ENCODE measurements around the gene ZSCAN25.
"Not testable (repeated sequence)": the region's sequence is repeated elsewhere in the genome, so short reads cannot be mapped to it uniquely, and the experiment has no call there.

Gene ZSCAN25

DNA sequence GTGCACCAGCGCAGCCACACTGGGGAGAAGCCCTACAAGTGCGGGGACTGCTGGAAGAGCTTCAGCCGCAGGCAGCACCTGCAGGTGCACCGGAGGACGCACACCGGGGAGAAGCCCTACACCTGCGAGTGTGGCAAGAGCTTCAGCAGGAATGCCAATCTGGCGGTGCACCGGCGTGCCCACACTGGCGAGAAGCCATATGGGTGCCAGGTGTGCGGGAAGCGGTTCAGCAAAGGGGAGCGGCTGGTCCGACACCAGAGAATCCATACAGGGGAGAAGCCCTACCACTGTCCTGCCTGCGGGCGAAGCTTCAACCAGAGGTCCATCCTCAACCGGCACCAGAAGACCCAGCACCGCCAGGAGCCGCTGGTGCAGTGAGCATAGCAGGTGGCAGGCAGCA lies 12.9 kb downstream of the ZSCAN25 start:
- Histone ChIP-seq H3K4me1 (ENCODE audit: control insufficient read depth, insufficient read depth, low read length) (no peaks in the 10 kb centered on the region), H3K4me3 (ENCODE audit: low read length) (no peak overlapping the region), H3K9ac (ENCODE audit: low read depth, low read length) (no peak overlapping the region), H3K36me3 (ENCODE audit: insufficient read depth, low read length) (peaks cover 63% of the 10 kb centered on the region), H3K9me3 (replicated peaks; ENCODE audit: low read length) (no peaks in the 10 kb centered on the region), H3K4me2 (ENCODE audit: low read length) (no peak overlapping the region), H3K27me3 (ENCODE audit: control insufficient read depth, insufficient read depth, low read length) (no peaks in the 10 kb centered on the region)

DNA sequence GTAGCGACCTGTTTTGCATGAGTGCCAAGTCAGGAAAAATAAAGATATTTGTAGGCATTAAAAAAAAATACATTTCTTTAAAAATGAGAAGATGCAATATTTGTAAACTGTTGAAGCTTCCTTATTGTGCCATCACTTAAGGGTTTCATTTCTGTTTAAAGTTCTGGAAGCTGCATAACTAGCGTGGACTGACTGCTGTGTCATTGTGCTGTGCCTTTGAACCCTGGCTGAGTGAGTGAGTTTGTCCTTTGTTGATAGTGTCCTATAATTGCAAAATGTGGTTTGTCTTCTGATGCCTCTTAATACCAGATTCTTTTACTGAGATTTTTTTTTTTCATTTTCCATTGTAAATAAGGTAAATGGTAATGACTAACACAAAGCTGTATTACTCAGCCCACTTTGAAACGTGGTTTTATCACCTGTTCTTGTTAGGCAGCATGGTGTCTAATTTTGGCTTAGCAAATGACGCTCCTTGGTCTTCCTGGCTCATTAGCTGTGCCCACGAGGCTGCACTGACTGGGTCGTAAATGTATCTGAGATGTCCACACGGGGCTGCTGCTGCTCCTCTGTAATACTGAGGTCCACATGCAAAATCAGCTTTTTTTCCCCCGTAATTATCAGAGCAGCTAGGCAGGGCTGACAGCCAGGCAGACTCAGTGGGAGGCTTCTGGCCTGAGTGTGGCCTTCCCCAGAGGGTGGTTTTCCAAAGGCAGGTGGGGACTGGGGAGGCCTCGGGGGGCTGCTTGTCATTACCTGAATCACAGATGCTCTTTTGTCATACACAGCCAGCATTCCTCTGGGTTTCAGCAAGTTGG lies 14.8 kb downstream of the ZSCAN25 start:
- H3K4me2 ChIP-seq (ENCODE audit: low read length), result no peak overlapping the region
- H3K4me3 ChIP-seq (ENCODE audit: low read length), result no peak overlapping the region
- H3K27me3 ChIP-seq (ENCODE audit: control insufficient read depth, insufficient read depth, low read length), result no peaks in the 10 kb centered on the region
- H3K9ac ChIP-seq (ENCODE audit: low read depth, low read length), result no peak overlapping the region
- peaks cover 45% of the 10 kb centered on the region for H3K36me3 ChIP-seq (ENCODE audit: insufficient read depth, low read length)
- H3K4me1 ChIP-seq (ENCODE audit: control insufficient read depth, insufficient read depth, low read length), result no peaks in the 10 kb centered on the region
- H3K9me3 ChIP-seq (replicated peaks; ENCODE audit: low read length), result no peaks in the 10 kb centered on the region

DNA sequence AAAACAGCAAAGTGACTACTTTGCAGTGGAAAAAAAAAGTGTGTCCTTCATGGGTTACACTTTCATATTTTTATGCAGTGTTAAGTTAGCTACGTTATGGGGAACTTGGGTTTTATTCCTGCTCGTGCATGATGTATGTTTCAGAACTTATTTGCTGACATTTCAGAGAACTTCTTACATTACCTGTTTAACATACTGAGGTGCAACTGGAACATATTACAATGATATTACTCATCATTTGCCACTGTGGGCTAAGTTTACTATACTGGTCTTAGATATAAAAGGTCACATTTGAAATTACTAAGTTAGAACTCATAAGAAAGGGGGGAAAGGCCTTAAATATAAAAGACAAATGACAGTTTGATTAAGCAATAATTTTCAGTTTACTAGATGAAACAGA lies 20.7 kb downstream of the ZSCAN25 start:
- H3K9ac ChIP-seq (ENCODE audit: low read depth, low read length); H3K36me3 ChIP-seq (ENCODE audit: insufficient read depth, low read length); H3K9me3 ChIP-seq (replicated peaks; ENCODE audit: low read length); H3K4me1 ChIP-seq (ENCODE audit: control insufficient read depth, insufficient read depth, low read length); H3K4me2 ChIP-seq (ENCODE audit: low read length); H3K27me3 ChIP-seq (ENCODE audit: control insufficient read depth, insufficient read depth, low read length); H3K4me3 ChIP-seq (ENCODE audit: low read length): not testable (repeated sequence)

DNA sequence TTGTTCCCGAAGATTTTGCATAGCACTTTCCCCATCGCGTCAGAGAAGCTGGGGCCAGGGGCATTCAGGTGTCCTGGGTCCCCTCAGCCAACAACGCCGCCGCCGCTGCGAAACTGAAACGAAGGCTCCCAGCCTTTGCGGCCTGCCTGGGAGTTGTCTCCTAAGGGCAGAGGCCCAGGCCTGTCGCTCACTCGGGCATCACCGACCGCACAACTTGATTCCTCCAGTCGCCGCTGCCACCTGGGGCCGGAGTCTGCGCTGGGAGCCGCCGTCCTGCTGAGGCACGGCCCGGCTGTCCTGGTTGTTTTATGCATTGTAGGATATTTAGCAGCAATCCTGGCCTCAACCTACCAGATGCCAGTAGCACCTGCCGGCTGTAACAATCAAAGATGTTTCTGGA lies 22.0 kb downstream of the ZSCAN25 start:
- H3K4me1 ChIP-seq (ENCODE audit: control insufficient read depth, insufficient read depth, low read length), result no peaks in the 10 kb centered on the region
- H3K9ac ChIP-seq (ENCODE audit: low read depth, low read length), result no peak overlapping the region

DNA sequence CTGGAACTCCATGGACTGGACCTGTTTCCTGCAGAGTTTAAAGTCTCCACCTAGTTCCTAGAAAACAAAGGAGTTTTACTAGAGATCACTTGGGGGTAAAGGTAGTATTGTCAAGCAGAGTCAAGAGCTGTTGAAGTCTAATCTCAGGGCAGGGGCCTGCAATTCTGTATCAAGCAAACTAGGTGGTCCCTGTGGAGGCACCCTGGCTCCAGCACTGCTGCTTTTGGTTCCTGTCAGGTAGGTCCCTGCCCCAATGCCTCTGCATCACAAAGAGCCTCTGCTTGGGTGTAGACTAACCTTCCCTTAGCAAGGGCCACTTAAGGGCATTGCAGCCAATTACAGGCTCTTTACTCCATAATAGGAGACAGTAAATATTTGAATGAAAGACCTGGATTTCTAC lies 22.5 kb downstream of the ZSCAN25 start:
- Histone ChIP-seq H3K4me1 (ENCODE audit: control insufficient read depth, insufficient read depth, low read length) (no peaks in the 10 kb centered on the region), H3K27me3 (ENCODE audit: control insufficient read depth, insufficient read depth, low read length) (no peaks in the 10 kb centered on the region), H3K4me3 (ENCODE audit: low read length) (no peak overlapping the region), H3K9me3 (replicated peaks; ENCODE audit: low read length) (no peaks in the 10 kb centered on the region), H3K36me3 (ENCODE audit: insufficient read depth, low read length) (no peaks in the 10 kb centered on the region), H3K4me2 (ENCODE audit: low read length) (no peak overlapping the region), H3K9ac (ENCODE audit: low read depth, low read length) (no peak overlapping the region)

More for the DNA sequence above, 22.0 kb downstream of the ZSCAN25 start:
- Histone ChIP-seq H3K4me3 (ENCODE audit: low read length) (no peak overlapping the region), H3K4me2 (ENCODE audit: low read length) (no peak overlapping the region), H3K9me3 (replicated peaks; ENCODE audit: low read length) (no peaks in the 10 kb centered on the region), H3K36me3 (ENCODE audit: insufficient read depth, low read length) (peaks cover 2% of the 10 kb centered on the region), H3K27me3 (ENCODE audit: control insufficient read depth, insufficient read depth, low read length) (no peaks in the 10 kb centered on the region)

DNA sequence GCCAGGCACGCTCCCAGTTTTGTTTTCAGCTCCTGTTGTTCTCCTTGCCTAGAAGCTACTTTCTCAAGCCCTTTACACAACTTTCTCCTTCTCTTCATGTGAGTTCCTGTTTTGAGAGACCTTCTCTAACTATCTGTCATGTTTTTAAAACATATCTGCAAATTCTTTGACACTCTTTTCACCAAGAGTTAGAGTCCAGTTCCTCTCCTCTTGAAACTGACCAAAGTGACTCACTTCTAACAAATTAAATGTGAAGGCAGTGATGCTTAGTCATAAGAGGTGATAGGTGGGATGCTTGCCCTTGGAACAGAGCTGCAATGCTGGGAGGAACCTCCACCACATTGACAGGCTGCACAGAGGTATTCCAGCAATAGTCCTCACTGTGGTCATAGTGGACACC lies 25.3 kb downstream of the ZSCAN25 start:
- no peak overlapping the region for H3K4me2 ChIP-seq (ENCODE audit: low read length)

DNA sequence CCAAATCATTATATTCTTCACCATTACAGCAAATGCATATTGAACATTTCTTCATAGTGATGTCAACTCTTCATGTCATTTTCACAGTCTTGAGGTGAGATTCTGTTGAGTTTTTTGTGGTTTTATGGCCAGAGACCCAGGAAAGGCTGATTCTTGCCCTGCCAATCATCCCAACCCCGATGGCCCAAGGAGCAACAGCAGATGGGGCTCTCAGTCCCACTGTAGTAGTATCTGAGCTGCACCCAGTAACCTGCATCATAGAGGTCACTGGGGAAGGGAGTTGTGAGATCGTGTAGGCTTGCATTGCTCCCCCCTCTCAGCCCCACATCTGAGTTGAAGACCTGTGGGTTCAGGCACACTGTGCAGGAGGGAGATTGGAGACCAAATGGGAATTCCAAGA lies 26.7 kb downstream of the ZSCAN25 start:
- no peaks in the 10 kb centered on the region for H3K4me1 ChIP-seq (ENCODE audit: control insufficient read depth, insufficient read depth, low read length)
- H3K4me3 ChIP-seq (ENCODE audit: low read length), result no peak overlapping the region
- no peak overlapping the region for H3K4me2 ChIP-seq (ENCODE audit: low read length)
- H3K9me3 ChIP-seq (replicated peaks; ENCODE audit: low read length), result no peaks in the 10 kb centered on the region
- no peak overlapping the region for H3K9ac ChIP-seq (ENCODE audit: low read depth, low read length)
- H3K36me3 ChIP-seq (ENCODE audit: insufficient read depth, low read length), result no peaks in the 10 kb centered on the region
- H3K27me3 ChIP-seq (ENCODE audit: control insufficient read depth, insufficient read depth, low read length), result no peaks in the 10 kb centered on the region

More for the DNA sequence above, 25.3 kb downstream of the ZSCAN25 start:
- Histone ChIP-seq H3K9ac (ENCODE audit: low read depth, low read length) (no peak overlapping the region), H3K4me1 (ENCODE audit: control insufficient read depth, insufficient read depth, low read length) (no peaks in the 10 kb centered on the region), H3K27me3 (ENCODE audit: control insufficient read depth, insufficient read depth, low read length) (no peaks in the 10 kb centered on the region), H3K36me3 (ENCODE audit: insufficient read depth, low read length) (no peaks in the 10 kb centered on the region), H3K9me3 (replicated peaks; ENCODE audit: low read length) (no peaks in the 10 kb centered on the region), H3K4me3 (ENCODE audit: low read length) (no peak overlapping the region)

DNA sequence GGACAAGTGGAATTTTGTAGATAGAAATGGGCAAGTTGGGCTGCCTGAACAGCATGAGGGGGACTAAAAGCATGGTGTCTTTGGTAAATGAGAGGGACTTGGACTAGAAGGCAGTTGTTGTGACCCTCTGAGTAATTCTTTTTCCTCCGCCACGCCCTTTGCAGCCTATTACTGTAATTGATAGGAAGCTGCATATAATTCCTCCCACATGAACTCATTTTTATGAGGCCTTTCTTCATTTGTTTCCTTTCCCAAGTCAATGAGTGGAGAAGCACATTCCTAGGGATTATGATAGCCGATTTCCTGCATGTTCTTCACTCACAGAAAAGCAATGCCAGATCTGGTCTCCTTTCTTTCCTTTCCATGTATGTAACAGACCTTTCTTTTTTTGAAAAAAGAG lies 27.7 kb downstream of the ZSCAN25 start:
- Histone ChIP-seq H3K4me2 (ENCODE audit: low read length) (no peak overlapping the region), H3K9me3 (replicated peaks; ENCODE audit: low read length) (no peaks in the 10 kb centered on the region), H3K9ac (ENCODE audit: low read depth, low read length) (no peak overlapping the region), H3K36me3 (ENCODE audit: insufficient read depth, low read length) (no peaks in the 10 kb centered on the region), H3K27me3 (ENCODE audit: control insufficient read depth, insufficient read depth, low read length) (no peaks in the 10 kb centered on the region), H3K4me1 (ENCODE audit: control insufficient read depth, insufficient read depth, low read length) (no peaks in the 10 kb centered on the region), H3K4me3 (ENCODE audit: low read length) (no peak overlapping the region)

DNA sequence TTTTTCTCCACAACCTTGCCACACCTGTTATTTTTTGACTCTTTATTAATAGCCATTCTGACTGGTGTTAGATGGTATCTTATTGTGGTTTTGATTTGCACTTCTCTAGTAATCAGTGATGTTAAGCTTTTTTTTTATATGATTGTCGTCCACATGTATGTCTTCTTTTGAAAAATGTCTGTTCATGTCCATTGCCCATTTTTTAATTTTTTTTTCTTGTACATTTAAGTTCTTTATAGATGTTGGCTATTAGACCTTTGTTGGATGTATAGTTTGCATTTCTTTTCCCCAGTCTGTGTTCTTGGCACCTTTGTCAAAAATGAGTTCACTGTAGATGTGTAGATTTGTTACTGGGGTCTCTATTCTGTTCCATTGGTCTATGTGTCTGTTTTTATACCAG lies 28.8 kb downstream of the ZSCAN25 start:
- Histone ChIP-seq H3K27me3 (ENCODE audit: control insufficient read depth, insufficient read depth, low read length) (no peaks in the 10 kb centered on the region), H3K36me3 (ENCODE audit: insufficient read depth, low read length) (no peaks in the 10 kb centered on the region), H3K4me2 (ENCODE audit: low read length) (no peak overlapping the region), H3K9ac (ENCODE audit: low read depth, low read length) (no peak overlapping the region), H3K4me1 (ENCODE audit: control insufficient read depth, insufficient read depth, low read length) (no peaks in the 10 kb centered on the region), H3K4me3 (ENCODE audit: low read length) (no peak overlapping the region), H3K9me3 (replicated peaks; ENCODE audit: low read length) (no peaks in the 10 kb centered on the region)

DNA sequence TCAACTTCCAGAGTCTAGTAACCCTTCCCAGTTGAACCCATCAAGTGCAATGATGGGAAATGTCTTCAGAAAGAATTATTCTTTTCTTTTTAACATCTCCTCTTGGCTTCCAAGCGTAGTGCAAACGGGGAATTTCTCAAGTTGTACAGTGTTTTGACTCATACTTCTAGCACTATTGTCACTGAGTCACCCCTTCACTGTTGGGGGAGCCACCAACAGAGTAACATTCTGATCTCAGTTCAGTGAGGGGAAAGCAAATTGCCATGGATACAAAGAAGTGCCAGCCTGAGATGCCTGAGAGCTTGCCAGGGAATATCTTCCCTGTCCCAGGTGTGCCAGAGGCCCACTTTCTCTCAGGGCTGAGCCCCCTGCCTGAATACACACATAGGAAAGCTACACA lies 32.1 kb downstream of the ZSCAN25 start:
- Histone ChIP-seq H3K4me3 (ENCODE audit: low read length) (no peak overlapping the region), H3K27me3 (ENCODE audit: control insufficient read depth, insufficient read depth, low read length) (no peaks in the 10 kb centered on the region), H3K4me2 (ENCODE audit: low read length) (no peak overlapping the region), H3K36me3 (ENCODE audit: insufficient read depth, low read length) (no peaks in the 10 kb centered on the region), H3K4me1 (ENCODE audit: control insufficient read depth, insufficient read depth, low read length) (no peaks in the 10 kb centered on the region), H3K9me3 (replicated peaks; ENCODE audit: low read length) (no peaks in the 10 kb centered on the region), H3K9ac (ENCODE audit: low read depth, low read length) (no peak overlapping the region)

DNA sequence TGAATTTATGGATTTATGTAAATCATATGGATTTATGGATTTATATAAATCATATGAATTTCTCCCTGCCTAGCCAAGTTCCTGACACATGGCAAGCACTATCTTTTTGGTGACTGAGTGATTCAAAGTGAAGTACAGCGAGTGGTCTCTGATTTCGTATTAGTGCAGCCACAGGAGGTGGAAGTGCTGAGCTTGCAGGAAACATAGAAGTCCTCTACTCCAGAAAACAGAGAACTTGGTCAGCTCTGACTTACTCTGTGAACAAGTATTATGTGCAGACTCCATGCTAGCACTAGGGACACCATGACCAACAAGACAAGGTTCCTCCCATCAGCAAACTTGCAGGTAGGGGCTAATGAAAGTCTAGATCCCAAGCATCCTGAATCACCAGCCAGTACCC lies 34.5 kb downstream of the ZSCAN25 start:
- Histone ChIP-seq H3K9me3 (replicated peaks; ENCODE audit: low read length) (no peaks in the 10 kb centered on the region), H3K4me2 (ENCODE audit: low read length) (no peak overlapping the region), H3K4me3 (ENCODE audit: low read length) (no peak overlapping the region)

DNA sequence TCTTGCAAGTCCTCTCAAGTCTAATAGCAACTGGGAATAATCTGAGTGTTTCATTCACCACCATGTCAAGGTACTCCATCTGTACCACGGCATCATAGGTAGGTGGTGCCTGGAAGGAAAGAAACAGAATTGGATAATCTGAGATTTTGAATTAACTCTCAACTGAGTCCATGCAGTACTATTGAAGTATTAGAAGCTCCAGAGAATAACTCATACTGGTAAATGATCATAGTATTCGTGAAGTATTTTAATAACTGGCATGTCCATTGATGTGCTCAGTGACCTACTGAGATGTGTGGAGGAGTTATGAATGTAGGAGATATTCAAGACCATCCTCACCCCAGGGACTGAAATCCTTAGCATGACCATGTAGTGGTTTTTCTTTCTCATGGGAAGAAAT lies 35.9 kb downstream of the ZSCAN25 start:
- Histone ChIP-seq H3K9ac (ENCODE audit: low read depth, low read length) (no peak overlapping the region), H3K36me3 (ENCODE audit: insufficient read depth, low read length) (no peaks in the 10 kb centered on the region), H3K4me3 (ENCODE audit: low read length) (no peak overlapping the region), H3K4me1 (ENCODE audit: control insufficient read depth, insufficient read depth, low read length) (no peaks in the 10 kb centered on the region), H3K27me3 (ENCODE audit: control insufficient read depth, insufficient read depth, low read length) (no peaks in the 10 kb centered on the region), H3K9me3 (replicated peaks; ENCODE audit: low read length) (no peaks in the 10 kb centered on the region), H3K4me2 (ENCODE audit: low read length) (no peak overlapping the region)

More for the DNA sequence above, 34.5 kb downstream of the ZSCAN25 start:
- Histone ChIP-seq H3K27me3 (ENCODE audit: control insufficient read depth, insufficient read depth, low read length) (no peaks in the 10 kb centered on the region), H3K4me1 (ENCODE audit: control insufficient read depth, insufficient read depth, low read length) (no peaks in the 10 kb centered on the region), H3K9ac (ENCODE audit: low read depth, low read length) (no peak overlapping the region), H3K36me3 (ENCODE audit: insufficient read depth, low read length) (no peaks in the 10 kb centered on the region)

Data from skeletal muscle satellite cell (primary cell).